ENCODE data around the gene ZNRF1.
"Not testable (repeated sequence)": the region's sequence is repeated elsewhere in the genome, so short reads cannot be mapped to it uniquely, and the experiment has no call there.

ZNRF1 gene

DNA sequence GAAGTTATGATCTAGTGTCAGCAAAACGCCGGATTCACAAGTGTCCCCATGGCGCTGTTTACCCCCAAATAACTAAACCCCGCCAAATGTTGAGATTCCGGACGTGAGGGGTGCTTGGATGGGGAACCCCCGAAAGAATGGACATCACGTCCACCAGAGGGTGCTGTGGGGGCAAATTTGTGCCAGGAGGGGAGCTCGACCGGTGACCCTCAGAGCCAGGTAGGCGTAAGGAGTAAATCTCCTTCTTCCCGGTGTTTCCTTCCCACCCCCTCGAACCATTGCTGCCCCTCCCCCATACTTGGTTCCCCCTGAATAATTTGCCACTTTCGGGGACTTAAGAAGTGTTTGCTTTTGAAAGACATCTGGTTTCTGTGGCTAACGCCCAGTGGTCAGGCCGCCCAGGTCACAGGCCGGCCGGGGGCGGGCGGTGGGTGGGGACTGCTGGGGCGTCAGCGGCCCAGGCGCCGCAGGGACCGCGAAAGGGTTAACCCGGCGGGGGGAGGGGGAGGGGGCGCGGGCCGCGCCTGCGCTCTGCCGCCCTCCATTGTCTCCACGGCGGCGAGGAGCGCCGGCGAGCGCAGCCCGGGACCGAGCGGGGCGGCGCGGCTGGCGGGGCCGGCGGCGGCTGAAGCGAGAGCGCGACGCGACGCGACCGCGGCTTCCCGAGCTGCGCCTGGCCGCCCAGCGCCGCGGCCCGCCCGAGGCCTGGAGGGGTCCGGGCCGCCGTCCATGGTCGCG, at the start of gene ZNRF1:
Gene ZNRF1 (plus strand): TSS at position 544 of the 738 bp plus-strand sequence. CDS start 648 bp downstream, outside the sequence.
- peak; percentile 76 for DNase-seq (ENCODE audit: low read depth)

DNA sequence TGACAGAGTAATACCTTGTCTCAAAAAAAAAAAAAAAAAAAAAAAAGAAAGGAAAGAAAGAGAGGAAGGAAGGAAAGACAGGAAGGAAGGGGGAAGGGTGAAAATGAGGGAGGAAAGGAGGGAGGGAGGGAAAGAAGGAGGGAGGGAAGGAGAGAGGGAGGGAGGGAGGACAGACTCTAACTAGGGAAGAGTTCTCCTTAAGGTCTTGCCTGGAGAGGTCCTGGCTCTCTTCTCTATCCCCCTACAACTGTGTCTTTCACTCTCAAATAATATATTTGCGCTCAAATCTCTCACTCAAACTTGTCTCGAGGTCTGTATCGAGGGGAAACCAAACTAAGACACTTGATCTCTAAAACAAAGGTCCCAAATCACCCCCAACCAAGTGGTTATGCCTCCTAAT, 49.5 kb upstream of the ZNRF1 start:
- DNase-seq (ENCODE audit: low read depth) = no peak

DNA sequence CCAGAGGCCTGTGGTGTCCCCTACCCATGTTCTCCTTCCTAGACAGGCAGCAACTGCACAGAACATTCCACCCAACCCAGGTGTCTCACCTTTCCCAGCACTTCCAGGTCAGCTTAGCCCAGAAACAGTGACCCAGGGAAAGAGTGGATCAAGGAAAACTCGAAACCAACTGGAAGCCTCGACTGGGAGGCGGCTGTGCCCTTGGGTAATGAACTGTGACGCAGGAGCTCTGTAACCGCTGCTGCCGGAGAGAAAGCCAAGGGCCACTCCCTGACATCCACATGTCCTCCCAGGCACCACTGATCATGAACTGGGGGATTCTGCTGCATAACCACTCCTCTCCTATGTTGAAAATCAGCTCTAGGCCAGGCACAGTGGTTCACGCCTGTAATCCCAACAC, 48.3 kb upstream of the ZNRF1 start:
- no peak for DNase-seq (ENCODE audit: low read depth)

DNA sequence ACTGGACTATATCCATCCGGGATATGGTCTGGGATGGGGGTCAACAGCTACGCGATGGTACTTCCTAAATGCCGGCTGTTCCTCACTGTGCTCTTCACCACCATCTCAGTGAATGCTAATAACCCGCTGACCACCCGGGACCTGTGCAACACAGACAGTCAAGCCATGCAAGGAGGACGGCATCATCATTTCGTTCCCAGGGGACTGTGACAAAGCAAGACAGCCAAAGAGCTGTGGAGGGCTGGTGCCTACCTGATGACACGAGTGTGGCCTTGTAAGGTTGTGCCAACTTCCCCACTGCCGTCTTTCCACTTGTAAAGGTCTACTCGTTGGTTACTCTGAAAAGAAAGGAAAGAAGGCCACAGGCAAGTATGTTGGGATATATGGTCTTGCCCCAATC, 47.6 kb upstream of the ZNRF1 start:
- DNase-seq (ENCODE audit: low read depth) = no peak

DNA sequence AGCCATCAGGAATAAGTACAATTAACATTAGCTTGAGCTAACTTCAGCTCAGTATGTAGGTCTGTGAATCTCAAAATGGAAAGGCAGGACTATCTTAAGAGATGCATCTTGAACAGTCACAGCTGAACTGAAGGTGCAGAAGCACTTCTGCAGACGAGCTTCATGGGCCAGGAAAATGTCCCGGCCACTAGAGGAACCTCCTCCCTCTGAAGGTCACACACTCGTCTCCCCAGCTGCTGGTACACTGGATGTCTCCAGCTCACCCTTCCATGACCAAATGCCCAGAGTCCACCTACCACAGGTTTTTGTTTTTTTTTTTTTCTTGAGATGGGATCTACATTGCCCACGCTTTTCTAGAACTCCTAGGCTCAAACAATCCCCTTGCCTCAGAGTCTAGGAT, 47.1 kb upstream of the ZNRF1 start:
- no peak for DNase-seq (ENCODE audit: low read depth)

DNA sequence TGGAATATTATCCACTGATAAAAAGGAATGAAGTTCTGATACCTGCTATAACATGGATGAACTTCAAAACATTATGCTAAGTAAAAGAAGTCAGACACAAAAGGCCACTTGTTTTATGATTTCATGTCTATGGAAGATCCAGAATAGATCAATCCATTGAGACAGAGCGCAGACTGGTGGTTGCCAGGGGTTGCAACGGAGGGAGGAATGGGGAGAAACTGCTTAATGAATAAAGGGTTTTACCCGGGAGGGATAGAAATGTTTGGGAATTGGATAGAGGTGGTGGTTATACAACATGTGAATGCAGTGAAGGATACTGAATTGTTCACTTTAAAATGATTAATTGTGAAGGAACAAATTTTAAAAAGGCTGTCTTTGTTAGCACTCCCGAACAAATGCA, 44.1 kb upstream of the ZNRF1 start:
- no peak for DNase-seq (ENCODE audit: low read depth)

DNA sequence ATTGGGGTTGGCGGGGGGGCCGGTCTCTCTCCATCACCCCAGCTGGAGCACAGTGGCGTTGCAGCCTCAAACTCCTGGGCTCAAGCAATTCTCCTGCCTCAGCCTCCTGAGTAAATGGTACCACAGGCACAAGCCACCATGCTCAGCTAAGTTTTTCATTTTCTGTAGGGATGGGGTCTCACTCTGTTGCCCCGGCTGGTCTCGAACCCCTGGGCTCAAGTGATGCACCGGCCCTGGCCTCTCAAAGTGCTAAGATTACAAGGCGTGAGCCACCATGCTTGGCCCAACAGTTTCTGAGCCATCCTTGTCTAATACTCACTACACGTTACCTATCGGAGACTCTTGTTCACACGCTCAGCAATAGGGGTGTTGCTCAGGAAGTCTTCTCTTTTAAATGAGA, 25.5 kb upstream of the ZNRF1 start:
- no peak for DNase-seq (ENCODE audit: low read depth)

DNA sequence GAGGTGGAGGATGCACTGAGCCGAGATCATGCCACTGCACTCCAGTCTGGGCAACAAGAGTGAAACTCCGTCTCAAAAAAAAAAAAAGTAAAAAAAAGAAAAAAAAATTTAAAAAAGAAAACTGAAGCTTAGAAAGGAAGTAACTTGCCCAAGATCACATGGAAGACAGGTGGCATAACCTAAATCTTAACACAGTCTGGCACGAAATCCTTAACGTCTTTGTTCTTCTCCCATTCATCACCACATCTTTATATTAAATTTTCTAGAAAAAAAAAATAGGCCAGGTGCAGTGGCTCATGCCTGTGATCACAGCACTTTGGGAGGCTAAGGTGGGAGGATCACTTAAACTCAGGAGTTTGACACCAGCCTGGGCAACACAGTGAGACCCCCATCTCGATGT, 23.2 kb upstream of the ZNRF1 start:
- DNase-seq (ENCODE audit: low read depth) = no peak

DNA sequence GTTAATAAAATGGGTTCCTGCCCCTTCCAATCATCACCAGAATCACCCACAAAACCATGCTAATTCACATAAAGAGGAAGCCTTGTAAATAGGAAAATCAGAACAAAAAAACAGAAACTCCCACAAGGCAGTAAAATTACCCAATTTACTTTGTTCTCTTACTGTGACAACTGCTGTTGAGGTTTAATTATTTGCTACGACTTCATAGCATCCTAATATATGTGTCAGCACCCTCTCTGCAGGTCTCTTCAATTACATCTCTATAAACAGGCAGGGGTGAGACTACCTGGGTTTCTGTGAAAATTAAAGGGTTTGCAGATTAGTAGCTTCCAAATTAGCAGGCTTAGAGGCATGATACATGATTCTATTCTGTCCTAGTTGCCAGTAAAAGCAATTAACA, 16.6 kb upstream of the ZNRF1 start:
- no peak for DNase-seq (ENCODE audit: low read depth)

DNA sequence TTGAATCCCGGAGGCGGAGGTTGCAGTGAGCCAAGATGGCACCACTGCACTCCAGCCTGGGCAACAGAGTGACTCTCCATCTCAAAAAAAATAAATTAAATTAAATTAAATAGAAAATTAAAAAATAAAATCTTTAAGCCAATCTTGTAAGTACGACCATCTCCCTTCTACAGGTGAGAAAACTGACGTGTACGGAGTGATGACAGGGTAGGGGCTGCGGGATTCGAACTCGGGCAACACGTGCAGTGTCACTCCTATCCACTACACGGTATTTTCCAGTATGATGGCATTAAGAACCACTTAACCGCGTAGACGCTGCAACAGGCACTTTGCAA, 14.7 kb upstream of the ZNRF1 start:
- DNase-seq (ENCODE audit: low read depth) = no peak

DNA sequence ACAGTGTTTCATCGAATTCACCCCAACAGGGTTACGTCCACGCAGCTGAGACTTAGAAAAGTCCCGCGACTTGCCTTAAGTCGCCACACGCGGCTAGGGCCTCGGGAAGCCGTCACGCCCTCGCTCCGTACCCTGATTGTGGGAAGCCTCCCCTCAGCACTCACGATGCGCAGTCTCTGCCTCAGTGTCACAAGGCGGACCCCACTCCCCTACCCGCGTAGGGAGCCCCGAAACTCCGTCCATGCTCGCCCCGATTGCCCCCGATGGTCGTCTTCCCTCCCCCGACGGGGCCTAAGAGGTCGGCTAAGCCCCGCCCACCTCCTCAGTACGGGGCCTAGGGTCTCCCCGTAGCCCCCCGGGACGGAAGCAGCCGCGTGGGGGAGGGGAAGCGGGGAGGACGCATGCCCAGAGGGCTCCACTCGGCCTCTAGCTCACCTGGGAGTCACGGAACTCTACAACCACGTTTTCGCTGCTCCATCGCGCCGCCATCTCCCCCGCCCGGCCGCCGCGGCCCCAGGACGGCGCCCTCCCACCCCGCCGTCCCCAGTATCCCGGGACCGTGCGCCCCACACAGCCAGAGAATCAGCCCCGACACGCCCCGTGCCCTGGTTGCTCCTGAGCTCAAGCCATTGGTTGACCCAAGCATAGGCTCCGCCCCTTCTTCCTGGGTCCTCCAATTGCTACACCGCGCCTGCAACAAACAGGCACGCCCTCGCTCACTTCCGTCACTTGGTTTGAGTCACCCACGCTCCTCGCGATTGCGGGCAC, 14.1 kb upstream of the ZNRF1 start, which contains the start of gene WDR59:
Gene WDR59 (minus strand): TSS at position 595 of the 768 bp plus-strand sequence. CDS start 106 bp downstream, at position 489.
- peak; percentile 99 for DNase-seq (ENCODE audit: low read depth)

DNA sequence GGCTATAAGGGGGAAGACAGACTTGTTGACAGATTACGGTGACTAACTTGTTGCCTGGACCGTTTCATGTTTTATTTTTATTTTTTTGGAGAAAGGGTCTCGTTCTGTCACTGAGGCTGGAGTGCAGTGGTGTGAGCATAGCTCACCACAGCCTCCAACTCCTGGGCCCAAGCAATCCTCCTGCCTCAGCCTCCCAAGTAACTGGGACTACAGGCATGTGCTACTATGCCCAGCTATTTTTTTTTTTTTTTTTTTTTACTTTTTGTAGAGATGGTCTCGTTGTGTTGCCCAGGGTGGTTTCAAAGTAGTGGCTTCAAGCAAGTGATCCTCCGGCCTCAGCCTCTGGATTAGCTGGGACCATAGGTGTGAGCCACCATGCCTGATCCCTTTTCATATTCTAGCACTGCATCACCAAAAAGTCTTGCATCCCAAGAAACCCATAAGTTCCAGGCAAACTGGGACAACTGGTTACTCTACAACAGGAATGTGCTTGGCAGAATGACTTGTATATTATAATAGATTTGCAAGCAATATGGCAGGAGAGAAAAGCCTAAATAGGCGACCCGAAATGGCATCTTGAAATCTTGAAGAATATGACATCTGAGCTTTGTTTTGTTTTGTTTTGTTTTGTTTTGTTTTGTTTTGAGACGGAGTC, 11.7 kb upstream of the ZNRF1 start:
- DNase-seq (ENCODE audit: low read depth) = no peak

DNA sequence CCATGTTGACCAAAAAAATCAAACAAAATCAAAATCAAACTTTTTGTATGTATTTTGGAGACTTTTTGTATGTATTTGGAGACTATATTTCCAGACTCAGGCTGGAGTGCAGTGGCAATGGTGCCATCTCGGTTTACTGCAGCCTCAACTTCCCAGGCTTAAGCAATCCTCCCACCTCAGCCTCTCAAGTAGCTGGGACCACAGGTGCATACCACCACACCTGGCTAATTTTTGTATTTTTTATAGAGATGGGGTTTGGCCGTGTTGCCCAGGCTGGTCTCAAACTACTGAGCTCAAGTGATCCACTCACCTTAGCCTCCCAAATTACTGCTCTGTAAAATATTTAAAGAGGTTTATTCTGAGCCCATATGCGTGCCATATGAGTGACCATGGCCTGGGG, 9.0 kb upstream of the ZNRF1 start:
- DNase-seq (ENCODE audit: low read depth) = not testable (repeated sequence)

DNA sequence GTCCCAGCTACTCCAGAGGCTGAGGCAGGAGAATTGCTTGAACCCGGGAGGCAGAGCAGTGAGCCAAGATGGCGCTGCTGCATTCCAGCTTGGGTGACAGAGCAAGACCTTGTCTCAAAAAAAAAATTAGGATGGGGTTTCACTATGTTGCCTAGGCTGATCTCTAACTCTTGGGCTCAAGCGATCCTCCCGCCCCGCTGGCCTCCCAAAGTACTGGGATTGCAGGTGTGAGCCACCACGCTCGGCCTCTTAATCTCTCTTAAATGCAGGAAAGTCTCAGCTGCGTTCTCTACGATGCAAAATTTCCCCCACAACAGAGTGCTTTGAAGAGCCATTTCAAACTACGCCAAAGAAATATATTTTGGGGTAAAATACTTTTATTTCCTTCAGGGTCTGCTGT, 8.0 kb upstream of the ZNRF1 start:
- DNase-seq (ENCODE audit: low read depth) = no peak

DNA sequence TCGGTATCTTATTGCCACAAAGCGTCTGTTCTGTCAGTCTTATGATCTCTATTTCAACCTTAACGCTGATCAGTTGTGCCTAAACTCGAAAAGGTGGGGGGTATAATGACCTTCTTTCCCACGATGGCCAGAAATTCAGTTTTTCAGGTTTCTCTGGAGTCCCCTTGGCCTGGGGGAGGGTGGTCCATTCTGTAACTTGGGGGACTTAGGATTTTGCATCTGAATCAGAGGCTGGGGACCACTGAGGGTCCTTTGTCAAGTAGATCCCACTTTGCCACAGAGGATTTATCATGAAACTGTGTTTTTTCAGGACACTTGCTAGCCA, 7.6 kb upstream of the ZNRF1 start:
- DNase-seq (ENCODE audit: low read depth) = no peak

DNA sequence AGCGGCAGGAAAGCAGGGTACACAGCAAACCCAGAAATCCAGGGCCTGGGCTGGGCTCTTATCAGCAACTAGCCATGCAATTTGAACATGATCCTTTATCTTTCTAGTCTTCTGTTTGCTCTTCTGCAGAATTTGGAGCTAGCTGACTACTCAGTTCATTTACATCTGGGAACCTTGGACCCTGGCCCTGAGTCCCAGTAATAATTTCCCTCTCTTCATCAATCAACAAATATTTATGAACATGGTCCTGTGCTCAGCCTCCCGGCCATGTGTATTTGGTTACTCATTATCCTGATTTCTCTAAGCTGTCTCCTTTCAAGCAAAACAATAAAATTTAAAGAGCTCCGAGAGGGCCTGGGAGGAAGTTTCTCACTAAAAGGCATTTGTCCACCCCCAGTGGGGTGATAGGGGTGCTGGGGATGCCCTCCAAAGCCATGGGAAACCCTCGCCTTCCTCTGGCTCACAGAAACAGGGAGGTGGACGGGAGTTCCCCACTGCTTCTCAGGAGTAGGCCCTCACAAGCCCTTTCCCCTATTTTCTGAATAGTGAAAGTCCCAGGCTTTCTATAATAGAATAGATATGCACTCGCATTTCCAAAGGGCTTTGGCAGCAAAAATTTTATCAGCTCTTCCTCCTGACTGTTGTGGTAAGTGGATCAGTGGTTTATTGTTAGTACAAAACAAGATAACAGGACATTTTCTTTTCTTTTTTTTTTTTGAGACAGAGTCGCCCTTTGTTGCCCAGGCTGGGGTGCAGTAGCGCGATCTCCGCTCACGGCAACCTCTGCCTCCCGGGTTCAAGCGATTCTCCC, 7.0 kb upstream of the ZNRF1 start:
- no peak for DNase-seq (ENCODE audit: low read depth)

DNA sequence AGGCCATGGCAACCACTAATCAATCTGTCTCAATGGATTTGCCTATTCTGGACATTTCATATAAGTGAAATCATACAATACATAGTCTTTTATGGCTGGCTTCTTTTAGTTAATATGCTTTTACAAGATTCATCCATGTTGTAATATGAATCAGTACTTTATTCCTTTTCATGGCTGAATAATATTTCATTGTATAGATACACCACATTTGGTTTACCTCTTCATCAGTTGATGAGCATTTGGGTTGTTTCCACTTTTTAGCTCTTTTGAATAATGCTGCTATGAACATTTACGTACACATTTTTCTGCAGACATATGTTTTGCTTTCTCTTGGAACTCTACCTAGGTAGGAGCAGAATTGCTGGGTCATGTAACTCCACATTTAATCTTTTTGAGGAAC, 2.8 kb upstream of the ZNRF1 start:
- DNase-seq (ENCODE audit: low read depth) = no peak

DNA sequence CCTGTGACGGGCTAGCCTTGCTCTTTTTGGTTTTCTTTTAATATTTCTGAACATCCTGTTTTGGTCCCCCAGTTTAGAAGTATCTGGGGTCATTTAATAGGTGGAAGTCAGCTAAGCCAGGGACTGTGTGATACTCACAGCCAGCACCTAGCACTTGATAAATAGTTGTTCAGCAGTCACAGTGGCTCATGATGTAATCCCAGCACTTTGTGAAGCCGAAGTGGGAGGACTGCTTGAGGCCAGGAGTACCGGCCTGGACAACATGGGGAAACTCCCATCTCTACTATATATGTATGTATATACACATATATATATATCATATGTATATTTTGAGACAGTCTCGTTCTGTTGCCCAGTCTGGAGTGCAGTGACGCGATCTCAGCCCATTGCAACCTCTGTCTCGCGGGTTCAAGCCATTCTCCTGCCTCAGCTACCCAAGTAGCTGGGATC, 1.8 kb upstream of the ZNRF1 start:
- no peak for DNase-seq (ENCODE audit: low read depth)

DNA sequence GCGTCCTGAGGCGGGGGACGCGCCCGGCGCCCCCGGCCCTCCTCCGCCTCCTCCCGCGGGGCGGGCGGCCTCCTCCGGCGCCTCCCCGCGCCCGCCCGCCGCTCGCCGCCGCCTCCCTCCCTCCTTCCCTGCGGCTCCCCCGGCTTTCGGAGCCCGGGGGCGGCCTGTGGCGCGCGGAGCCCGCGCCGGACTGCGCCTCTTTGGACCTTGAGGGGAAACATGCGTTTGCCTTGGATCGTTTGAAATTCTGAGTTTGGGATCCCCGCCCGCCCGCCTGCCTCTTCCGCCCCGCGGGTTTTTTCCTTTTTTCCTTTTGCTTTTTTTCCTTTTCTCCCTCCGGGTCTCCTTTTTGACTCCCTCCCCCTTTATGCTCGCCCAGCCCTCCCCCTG, 390 bp downstream of the ZNRF1 start:
- peak; percentile 24 for DNase-seq (ENCODE audit: low read depth)

DNA sequence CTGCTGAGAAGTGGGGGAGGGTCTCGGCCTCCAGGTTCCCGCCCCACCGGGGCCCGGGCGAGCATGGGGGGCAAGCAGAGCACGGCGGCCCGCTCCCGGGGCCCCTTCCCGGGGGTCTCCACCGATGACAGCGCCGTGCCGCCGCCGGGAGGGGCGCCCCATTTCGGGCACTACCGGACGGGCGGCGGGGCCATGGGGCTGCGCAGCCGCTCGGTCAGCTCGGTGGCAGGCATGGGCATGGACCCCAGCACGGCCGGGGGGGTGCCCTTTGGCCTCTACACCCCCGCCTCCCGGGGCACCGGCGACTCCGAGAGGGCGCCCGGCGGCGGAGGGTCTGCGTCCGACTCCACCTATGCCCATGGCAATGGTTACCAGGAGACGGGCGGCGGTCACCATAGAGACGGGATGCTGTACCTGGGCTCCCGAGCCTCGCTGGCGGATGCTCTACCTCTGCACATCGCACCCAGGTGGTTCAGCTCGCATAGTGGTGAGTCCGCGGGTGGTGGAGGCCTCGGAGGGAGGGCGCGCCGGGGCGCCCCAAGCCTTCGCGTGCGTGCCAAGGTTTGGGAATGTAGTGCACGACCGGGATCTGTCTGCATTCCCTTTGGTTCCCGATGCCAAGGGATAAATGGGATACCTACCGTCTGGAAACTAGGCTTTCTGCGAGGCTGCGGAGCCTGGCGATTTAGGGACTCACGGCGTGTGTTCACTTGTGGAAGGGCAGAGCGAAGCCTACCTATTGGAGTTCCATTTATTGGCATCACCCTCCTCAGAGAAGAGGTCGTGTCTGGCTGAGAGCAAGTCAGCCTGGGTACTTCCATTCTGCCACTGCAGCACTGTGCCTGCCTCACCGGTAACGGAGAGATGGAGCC, 1.0 kb downstream of the ZNRF1 start:
- DNase-seq (ENCODE audit: low read depth) = peak; percentile 25

DNA sequence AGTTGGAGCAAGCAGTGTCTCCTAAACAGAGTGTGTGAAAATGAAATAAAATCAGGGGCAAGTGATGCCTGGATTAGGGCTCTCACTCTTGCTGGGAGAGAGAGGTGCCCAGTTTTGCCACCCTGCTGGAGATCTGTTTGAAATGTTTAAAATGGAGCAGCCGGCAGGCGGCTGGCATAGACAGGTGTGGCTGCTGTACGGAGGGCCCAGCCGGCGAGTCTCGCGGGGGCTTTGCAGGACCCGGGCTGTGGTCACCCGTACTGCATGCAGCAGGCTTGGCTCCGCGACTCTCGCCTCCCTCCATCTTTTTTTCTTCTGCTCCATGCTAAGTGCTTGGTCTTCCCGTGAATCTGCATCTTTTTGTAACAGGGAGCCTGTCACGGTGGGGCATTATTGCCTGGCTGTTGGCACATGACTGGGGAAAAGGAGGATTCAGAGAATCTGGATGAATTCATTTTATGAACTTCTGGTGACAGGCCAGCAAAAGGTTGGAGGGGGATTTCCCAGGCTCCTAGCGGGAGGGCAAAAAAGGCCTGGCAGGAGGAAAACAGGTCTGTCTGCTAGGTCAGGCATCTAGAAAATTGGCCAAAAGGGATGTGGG, 1.8 kb downstream of the ZNRF1 start:
- DNase-seq (ENCODE audit: low read depth) = peak; percentile 49
